ENCODE measurements around the gene DSC3. TPM values are rescaled to one million over a fixed set of nuclear protein-coding genes. Genes with fewer than 3 reads are reported as not detected.

The DSC3 gene
- total RNA-seq, 1 donor from 2014 or later = under 0.01 TPM

GRCh38 chr18:30971338-30971956 lies 71.1 kb downstream of the DSC3 start:
- peak; percentile 12 to 32 for DNase-seq (ENCODE audit: low read depth in 2 of 2)

GRCh38 chr18:30970196-30970816 lies 72.2 kb downstream of the DSC3 start:
- peak; percentile 20 to 41 for DNase-seq (ENCODE audit: low read depth in 2 of 2)

- no peak for DNase-seq (ENCODE audit: low read depth in 2 of 2)
Measured at GRCh38 chr18:30969670-30970170, 72.8 kb downstream of the DSC3 start.

- no peak for DNase-seq (ENCODE audit: low read depth in 2 of 2)
Measured at GRCh38 chr18:30967701-30968100, 74.8 kb downstream of the DSC3 start.

GRCh38 chr18:30965237-30965636 lies 77.3 kb downstream of the DSC3 start:
- DNase-seq (ENCODE audit: low read depth in 2 of 2) = no peak

- no peak for DNase-seq (ENCODE audit: low read depth in 2 of 2)
Measured at GRCh38 chr18:30960661-30961060, 81.9 kb downstream of the DSC3 start.

GRCh38 chr18:30957066-30957465 lies 85.5 kb downstream of the DSC3 start:
- DNase-seq (ENCODE audit: low read depth in 2 of 2) = no peak

- DNase-seq (ENCODE audit: low read depth in 2 of 2) = no peak
Measured at GRCh38 chr18:30954262-30954661, 88.3 kb downstream of the DSC3 start.

- DNase-seq (ENCODE audit: low read depth in 2 of 2) = no peak
Measured at GRCh38 chr18:30945761-30946160, 96.8 kb downstream of the DSC3 start.

- no peak for DNase-seq (ENCODE audit: low read depth in 2 of 2)
Measured at GRCh38 chr18:30944773-30945417, 97.6 kb downstream of the DSC3 start.

GRCh38 chr18:30940952-30941539 lies 101.5 kb downstream of the DSC3 start:
- no peak for DNase-seq (ENCODE audit: low read depth in 2 of 2)

Other genes starting within 250 kb of the DSC3 start
- gene DSC2, start 59.7 kb upstream of the DSC3 start, total RNA-seq = under 0.01 and 0.13 TPM in 2 replicates
- not detected in 2 replicates for gene DSC1, start 120.1 kb upstream of the DSC3 start, total RNA-seq